GM12878 (cell line): ENCODE results near the gene MAP4K4.

Experiments
- CTCF ChIP-seq, 3 experiments: IDR thresholded peaks in 2 of 3; conservative IDR thresholded peaks in 1 of 3; 2 replicates each; pipeline ENCODE4 v1.5.1; 2011; ENCODE audit warnings: low read depth in 3 of 3, low read length in 3 of 3, mild to moderate bottlenecking in 3 of 3, control low read depth in 2 of 3, moderate library complexity in 2 of 3, inconsistent platforms in 1 of 3, mixed read lengths in 1 of 3; ENCODE audit not compliant: control insufficient read depth in 2 of 3, insufficient read depth in 1 of 3; ENCODE audit errors: extremely low read depth in 1 of 3
- PRDM15 ChIP-seq: fragments of 450-650 bp; formaldehyde crosslinking; IDR thresholded peaks from 2 replicates; pipeline ENCODE4 v1.4.0; 2020; ENCODE audit warnings: mild to moderate bottlenecking, moderate library complexity
- REST ChIP-seq: IDR thresholded peaks from 2 replicates; pipeline ENCODE4 v1.6.1; 2012; ENCODE audit warnings: mild to moderate bottlenecking, low read depth, low read length
- SRF ChIP-seq, 2 experiments: IDR thresholded peaks; 2 replicates each; pipeline ENCODE4 v1.6.1; 2011; ENCODE audit warnings: low read depth in 2 of 2, low read length in 2 of 2, mild to moderate bottlenecking in 1 of 2, moderate library complexity in 1 of 2
- STAT3 ChIP-seq: IDR thresholded peaks from 2 replicates; pipeline ENCODE4 v1.6.1; 2011; ENCODE audit warnings: low read depth, low read length, improper control_type of control experiment
- TCF7 ChIP-seq: IDR thresholded peaks from 2 replicates; pipeline ENCODE4 v1.6.1; 2014; ENCODE audit warnings: antibody characterized with exemption, borderline replicate concordance
- ZNF592 ChIP-seq: fragments of 450-650 bp; IDR thresholded peaks from 2 replicates; pipeline ENCODE4 v1.6.1; 2017; ENCODE audit warnings: mild to moderate bottlenecking, moderate library complexity

- no peak for TF ChIP-seq TCF7
- TF ChIP-seq CTCF (IDR thresholded peaks at IDR 0.05 in 2 of 3, conservative IDR thresholded peaks at IDR 0.05 in 1 of 3; ENCODE audit: control insufficient read depth in 2 of 3, extremely low read depth in 1 of 3, insufficient read depth in 1 of 3, low read depth in 3 of 3, low read length in 3 of 3) = no peak
- no peak for TF ChIP-seq REST
- TF ChIP-seq PRDM15 = no peak
- no peak for TF ChIP-seq SRF (IDR thresholded peaks at IDR 0.05; ENCODE audit: low read depth in 2 of 2, low read length in 2 of 2)
- TF ChIP-seq ZNF592 = no peak
- no peak for TF ChIP-seq STAT3
These were observed 53.2 kb downstream of the MAP4K4 start for GRCh38 chr2:101750688-101751087.
